BJ (cell line): Measurements from ENCODE around the gene KIAA0513. TPM values are rescaled to one million over a fixed set of nuclear protein-coding genes. Genes with fewer than 3 reads are reported as not detected.

Source experiments
- CTCF ChIA-PET: fragments of 350-600 bp; formaldehyde crosslinking; extraction: SDS; loops from one replicate; lab custom pipeline; 2021; ENCODE audit warnings: antibody characterized with exemption, inconsistent platforms; lab: Yijun Ruan, JAX
- POLR2A ChIA-PET: fragments of 300-600 bp; sonication (Branson Sonifier 250); formaldehyde crosslinking; extraction: SDS; loops from one replicate; lab custom pipeline; 2021; ENCODE audit warnings: antibody characterized with exemption; lab: Charles Lee
- DNase-seq: peaks from one replicate; pipeline ENCODE4 v3.0.0-alpha.2; 2011; ENCODE audit warnings: low read depth
- H3K27me3 ChIP-seq: 2 replicates; pipeline ENCODE4 v1.6.0; 2011; ENCODE audit warnings: low read length; ENCODE audit not compliant: control insufficient read depth, insufficient read depth
- H3K36me3 ChIP-seq: 2 replicates; pipeline ENCODE4 v1.5.1; 2011; ENCODE audit warnings: low read length; ENCODE audit not compliant: control insufficient read depth, insufficient read depth
- H3K4me3 ChIP-seq: 2 replicates; pipeline ENCODE4 v1.5.1; 2011; ENCODE audit warnings: low read depth, mild to moderate bottlenecking, control low read depth, low read length
- polyA plus RNA-seq: library from polyadenylated mRNA; depleted of rRNA; stranded (reverse); fragments of >200 nt; gene quantifications from 2 replicates; pipeline ENCODE4 v1.2.3, GENCODE V29; 2011
- TF ChIP-seq, protein P1 (sequence below): IDR thresholded peaks from 2 replicates; pipeline ENCODE4 v1.5.1; 2011; ENCODE audit warnings: low read depth, mild to moderate bottlenecking, control low read depth, inconsistent platforms, low read length, moderate library complexity; ENCODE audit not compliant: insufficient read depth

The KIAA0513 gene
- polyA plus RNA-seq, 1 experiment: 6.6 TPM

DNA sequence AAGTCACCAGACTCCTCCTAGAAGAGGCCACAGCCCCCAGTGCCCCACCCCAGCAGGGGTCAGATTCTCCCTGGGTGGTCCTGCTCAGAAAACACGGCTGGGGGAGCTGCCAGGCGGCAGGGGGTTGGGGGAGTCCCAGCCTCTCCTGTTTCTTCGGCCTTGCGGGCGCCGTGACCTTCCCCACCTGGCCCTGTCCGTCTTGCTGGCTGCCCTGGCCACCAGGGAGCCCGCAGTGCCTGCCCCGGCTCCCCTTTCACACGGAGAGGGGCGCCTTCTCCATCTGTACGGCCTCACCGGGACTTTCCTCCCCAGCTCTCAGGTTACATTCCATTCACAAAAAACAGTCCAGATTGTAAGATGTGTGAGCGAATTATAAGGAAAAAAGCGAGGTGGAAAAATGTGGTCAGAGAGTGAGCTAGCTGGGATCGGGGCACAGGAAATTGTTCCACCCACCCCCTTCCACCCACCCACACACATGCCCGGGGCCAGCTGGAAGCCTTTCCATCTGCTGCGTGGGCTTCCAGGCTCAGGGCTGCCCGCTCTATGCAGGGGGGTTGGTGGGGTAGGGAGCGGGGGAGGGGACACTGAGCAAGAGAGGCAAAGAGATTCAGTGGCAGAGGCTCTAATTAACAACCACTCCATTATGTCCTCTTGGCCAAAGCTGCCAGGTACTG lies 99.2 kb downstream of the KIAA0513 start:
- H3K4me3 ChIP-seq: no peak overlapping the region
- TF ChIP-seq, protein P1, sequence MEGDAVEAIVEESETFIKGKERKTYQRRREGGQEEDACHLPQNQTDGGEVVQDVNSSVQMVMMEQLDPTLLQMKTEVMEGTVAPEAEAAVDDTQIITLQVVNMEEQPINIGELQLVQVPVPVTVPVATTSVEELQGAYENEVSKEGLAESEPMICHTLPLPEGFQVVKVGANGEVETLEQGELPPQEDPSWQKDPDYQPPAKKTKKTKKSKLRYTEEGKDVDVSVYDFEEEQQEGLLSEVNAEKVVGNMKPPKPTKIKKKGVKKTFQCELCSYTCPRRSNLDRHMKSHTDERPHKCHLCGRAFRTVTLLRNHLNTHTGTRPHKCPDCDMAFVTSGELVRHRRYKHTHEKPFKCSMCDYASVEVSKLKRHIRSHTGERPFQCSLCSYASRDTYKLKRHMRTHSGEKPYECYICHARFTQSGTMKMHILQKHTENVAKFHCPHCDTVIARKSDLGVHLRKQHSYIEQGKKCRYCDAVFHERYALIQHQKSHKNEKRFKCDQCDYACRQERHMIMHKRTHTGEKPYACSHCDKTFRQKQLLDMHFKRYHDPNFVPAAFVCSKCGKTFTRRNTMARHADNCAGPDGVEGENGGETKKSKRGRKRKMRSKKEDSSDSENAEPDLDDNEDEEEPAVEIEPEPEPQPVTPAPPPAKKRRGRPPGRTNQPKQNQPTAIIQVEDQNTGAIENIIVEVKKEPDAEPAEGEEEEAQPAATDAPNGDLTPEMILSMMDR: peak; percentile 13; the same call in 1 of the 2 replicates
- CTCF ChIA-PET: interaction anchor here (0.7 to 5.7 kb wide), 6 partner anchors 9 to 160 kb away, joined by 3 to 36 read pairs (median 4); no protein-coding TSS in a partner anchor
- POLR2A ChIA-PET: no interaction called here
- no peak for DNase-seq
- H3K36me3 ChIP-seq: no peaks in the 10 kb centered on the region
- no peaks in the 10 kb centered on the region for H3K27me3 ChIP-seq

DNA sequence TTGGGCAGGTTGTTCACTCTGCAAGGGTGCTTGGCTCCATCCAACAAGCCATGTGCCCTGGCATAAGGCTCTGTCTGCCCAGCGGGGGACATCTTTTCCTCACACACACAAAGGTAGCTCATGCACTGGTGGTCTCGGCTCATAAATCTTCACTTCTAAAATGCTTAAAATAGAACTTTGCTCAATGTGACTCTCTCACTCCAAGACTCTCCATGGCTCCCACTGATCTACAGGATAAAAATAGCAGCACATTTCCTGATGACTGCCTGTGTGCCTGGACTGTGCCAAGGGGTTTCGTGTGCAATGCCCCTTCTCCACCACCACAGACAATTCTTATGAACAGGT lies 99.8 kb downstream of the KIAA0513 start:
- Histone ChIP-seq H3K4me3 (no peak overlapping the region), H3K36me3 (no peaks in the 10 kb centered on the region), H3K27me3 (no peaks in the 10 kb centered on the region)
- no peak for DNase-seq
- POLR2A ChIA-PET: no interaction called here
- TF ChIP-seq, protein P1: no peak
- CTCF ChIA-PET: interaction anchor here (1.2 to 5.7 kb wide), 4 partner anchors 9 to 45 kb away, joined by 4 to 36 read pairs (median 4); no protein-coding TSS in a partner anchor

DNA sequence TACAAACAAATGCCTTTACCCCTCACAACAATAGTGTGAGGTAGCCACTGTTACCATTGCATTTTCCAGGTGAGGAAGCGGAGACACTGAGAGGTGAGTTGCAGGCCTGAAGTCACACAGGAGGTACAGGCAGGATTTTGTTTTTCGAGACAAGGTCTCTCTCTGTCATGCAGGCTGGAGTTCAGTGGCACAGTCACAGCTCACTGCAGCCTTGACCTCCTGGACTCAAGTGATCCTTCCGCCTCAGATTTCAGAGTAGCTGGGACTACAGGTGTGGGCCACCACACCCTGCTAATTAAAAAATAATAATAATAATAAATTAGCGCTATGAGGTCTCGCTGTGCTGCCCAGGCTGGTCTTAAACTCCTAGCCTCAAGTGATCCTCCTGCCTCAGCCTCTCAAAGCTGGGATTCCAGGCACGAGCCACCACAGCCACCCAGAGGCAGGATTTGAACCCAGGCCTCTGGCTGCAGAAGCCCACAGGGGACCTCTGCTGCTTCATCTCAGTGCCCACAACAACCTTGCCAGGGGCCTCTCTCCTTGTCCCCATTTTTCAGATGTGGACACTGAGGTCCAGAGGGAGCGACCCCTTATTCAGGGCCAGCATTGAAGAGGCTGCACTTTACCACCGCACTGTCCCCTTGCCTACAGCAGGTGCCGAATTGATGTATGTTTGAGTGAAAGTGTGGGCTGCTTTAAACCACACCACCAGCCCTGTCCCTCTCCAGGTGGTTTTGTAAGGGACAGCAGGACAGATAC lies 100.7 kb downstream of the KIAA0513 start:
- ChIA-PET CTCF (interaction anchor here (1.4 to 5.7 kb wide), 2 partner anchors 8 to 13 kb away, joined by 4 to 36 read pairs; no protein-coding TSS in a partner anchor), POLR2A (no interaction called here)
- Histone ChIP-seq H3K36me3 (no peaks in the 10 kb centered on the region), H3K4me3 (no peak overlapping the region), H3K27me3 (no peaks in the 10 kb centered on the region)
- no peak for DNase-seq
- TF ChIP-seq, protein P1: no peak

DNA sequence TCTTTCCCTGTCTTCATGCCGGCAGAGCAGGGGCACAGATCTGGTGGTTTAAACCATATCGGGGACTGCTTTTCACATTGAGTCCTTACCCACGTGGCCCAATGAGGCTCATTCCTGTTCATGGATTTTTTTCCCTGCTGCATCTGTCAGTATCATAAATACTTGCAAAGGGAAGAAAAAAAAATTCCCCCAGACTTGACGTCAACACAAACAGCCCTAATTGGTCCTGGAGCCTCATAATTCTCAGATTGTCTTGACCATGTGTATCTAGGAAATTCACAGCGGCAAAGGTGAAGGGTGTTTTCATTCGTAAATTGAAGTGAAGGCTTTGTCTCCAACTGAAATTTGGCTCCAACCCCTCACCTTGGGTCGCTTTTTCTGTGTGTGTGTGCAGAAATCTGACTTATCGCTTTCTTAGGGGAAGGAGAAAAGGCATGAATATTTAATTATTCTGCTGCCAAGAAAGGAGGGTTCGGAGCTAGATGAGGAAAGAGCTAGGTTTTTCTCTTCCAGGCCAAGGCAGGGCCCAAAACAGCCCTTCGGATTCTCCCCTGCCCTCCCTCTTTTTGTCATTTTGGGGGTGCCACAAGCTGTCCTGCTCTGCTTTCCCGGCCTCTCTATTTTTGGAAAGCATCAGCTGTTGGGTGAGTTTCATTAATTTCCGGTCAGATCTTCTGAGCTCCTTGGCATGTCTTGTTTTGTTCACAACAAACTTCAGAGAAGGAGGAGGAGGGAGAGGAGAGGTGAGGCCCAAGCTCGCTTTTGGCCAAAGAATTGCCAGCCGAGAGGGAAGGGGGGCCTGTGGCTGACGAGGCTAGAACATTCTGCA lies 102.5 kb downstream of the KIAA0513 start:
- ChIA-PET CTCF (interaction anchor here (0.7 kb wide), 1 partner anchor 145 kb away, joined by 3 read pairs; no protein-coding TSS in a partner anchor), POLR2A (no interaction called here)
- no peak overlapping the region for H3K4me3 ChIP-seq
- H3K36me3 ChIP-seq: no peaks in the 10 kb centered on the region
- no peak for DNase-seq
- no peaks in the 10 kb centered on the region for H3K27me3 ChIP-seq
- TF ChIP-seq, protein P1: no peak
